HG02884 (cell line): ENCODE data around the gene AKAP5.

ENCODE experiments used
- ATAC-seq: cut with Tn5 transposase; IDR thresholded peaks from one replicate; pipeline ENCODE4 v1.9.1; 2021; ENCODE audit warnings: mild to moderate bottlenecking, moderate library complexity; ENCODE audit not compliant: unreplicated experiment

The AKAP5 gene

GRCh38 chr14:64465191-64465822, at the start of gene AKAP5:
Gene AKAP5 (plus strand): TSS chr14:64465499. CDS start chr14:64468395, 2,896 bp downstream.
- ATAC-seq = peak; percentile 44

GRCh38 chr14:64416348-64416932, 48.9 kb upstream of the AKAP5 start:
- ATAC-seq = no peak

GRCh38 chr14:64417055-64417770, 48.1 kb upstream of the AKAP5 start:
- no peak for ATAC-seq

GRCh38 chr14:64417771-64418125, 47.6 kb upstream of the AKAP5 start:
- ATAC-seq = no peak

- ATAC-seq = no peak
Observed at GRCh38 chr14:64419003-64419402, 46.3 kb upstream of the AKAP5 start.

- no peak for ATAC-seq
Observed at GRCh38 chr14:64421166-64421565, 44.1 kb upstream of the AKAP5 start.

GRCh38 chr14:64422005-64422404, 43.3 kb upstream of the AKAP5 start:
- ATAC-seq = no peak

- no peak for ATAC-seq
Observed at GRCh38 chr14:64422756-64423155, 42.5 kb upstream of the AKAP5 start.

GRCh38 chr14:64423987-64424386, 41.3 kb upstream of the AKAP5 start:
- ATAC-seq = no peak

GRCh38 chr14:64434528-64434927, 30.8 kb upstream of the AKAP5 start:
- ATAC-seq = no peak

GRCh38 chr14:64438181-64438841, 27.0 kb upstream of the AKAP5 start:
- ATAC-seq = no peak

- no peak for ATAC-seq
Observed at GRCh38 chr14:64439141-64439540, 26.2 kb upstream of the AKAP5 start.

GRCh38 chr14:64440494-64440893, 24.8 kb upstream of the AKAP5 start:
- ATAC-seq = no peak

- no peak for ATAC-seq
Observed at GRCh38 chr14:64442300-64442988, 22.9 kb upstream of the AKAP5 start.

- no peak for ATAC-seq
Observed at GRCh38 chr14:64444140-64444539, 21.2 kb upstream of the AKAP5 start.

- peak; percentile 88 for ATAC-seq
Observed at GRCh38 chr14:64444984-64445845, 20.1 kb upstream of the AKAP5 start.

GRCh38 chr14:64447876-64448670, 17.2 kb upstream of the AKAP5 start:
- ATAC-seq = no peak

GRCh38 chr14:64450255-64450654, 15.0 kb upstream of the AKAP5 start:
- ATAC-seq = no peak

- ATAC-seq = no peak
Observed at GRCh38 chr14:64454671-64455070, 10.6 kb upstream of the AKAP5 start.
